ENCODE results near the gene ZNF512.

Gene ZNF512

DNA sequence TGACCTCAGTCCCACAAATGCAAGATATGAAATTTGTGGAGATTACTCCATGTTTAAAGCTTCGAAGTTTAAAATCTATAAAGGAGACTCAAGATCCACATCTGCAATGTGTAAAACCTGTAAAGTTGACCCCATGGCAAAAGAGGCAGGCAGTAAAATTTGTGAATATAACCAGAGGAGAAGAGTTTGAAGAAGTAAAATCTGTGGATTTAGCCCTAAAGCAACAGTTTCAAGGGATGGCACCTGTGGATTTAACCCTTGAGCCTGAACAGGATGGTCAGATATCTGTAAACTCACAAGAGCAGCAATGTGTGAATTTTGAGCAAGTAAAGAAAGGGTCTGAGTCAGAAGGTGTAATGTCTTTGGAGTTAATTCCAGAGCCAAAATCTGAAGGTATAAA is 11.2 kb upstream of the ZNF512 start:
- DNase-seq (ENCODE audit: low read depth) = no peak
- TF ChIP-seq, protein P1, sequence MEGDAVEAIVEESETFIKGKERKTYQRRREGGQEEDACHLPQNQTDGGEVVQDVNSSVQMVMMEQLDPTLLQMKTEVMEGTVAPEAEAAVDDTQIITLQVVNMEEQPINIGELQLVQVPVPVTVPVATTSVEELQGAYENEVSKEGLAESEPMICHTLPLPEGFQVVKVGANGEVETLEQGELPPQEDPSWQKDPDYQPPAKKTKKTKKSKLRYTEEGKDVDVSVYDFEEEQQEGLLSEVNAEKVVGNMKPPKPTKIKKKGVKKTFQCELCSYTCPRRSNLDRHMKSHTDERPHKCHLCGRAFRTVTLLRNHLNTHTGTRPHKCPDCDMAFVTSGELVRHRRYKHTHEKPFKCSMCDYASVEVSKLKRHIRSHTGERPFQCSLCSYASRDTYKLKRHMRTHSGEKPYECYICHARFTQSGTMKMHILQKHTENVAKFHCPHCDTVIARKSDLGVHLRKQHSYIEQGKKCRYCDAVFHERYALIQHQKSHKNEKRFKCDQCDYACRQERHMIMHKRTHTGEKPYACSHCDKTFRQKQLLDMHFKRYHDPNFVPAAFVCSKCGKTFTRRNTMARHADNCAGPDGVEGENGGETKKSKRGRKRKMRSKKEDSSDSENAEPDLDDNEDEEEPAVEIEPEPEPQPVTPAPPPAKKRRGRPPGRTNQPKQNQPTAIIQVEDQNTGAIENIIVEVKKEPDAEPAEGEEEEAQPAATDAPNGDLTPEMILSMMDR (IDR thresholded peaks at IDR 0.05; ENCODE audit: insufficient read depth, low read depth, low read length, missing control alignments) = no peak
- no peak overlapping the region for H3K4me3 ChIP-seq (ENCODE audit: low read length)

DNA sequence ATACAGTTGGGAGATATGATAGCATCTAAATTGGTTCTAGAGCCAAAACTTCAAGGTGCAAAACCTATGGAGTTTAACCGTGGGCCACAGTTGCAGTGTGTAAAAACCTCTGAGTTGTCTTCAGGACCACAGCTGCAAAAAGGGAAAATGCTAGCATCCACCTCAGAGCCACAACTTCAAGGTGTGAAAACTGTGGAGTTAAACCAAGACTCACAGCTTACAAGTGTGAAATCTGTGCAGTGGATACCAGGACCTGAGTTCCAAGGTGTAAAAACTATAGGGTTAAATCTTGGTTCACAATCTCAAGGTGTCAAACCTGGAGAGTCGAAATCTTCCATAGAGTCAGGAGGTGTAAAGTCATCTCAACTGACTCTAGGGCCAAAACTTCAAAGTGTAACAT is 10.4 kb upstream of the ZNF512 start:
- TF ChIP-seq, protein P1 (IDR thresholded peaks at IDR 0.05; ENCODE audit: insufficient read depth, low read depth, low read length, missing control alignments) = no peak
- no peak for DNase-seq (ENCODE audit: low read depth)

DNA sequence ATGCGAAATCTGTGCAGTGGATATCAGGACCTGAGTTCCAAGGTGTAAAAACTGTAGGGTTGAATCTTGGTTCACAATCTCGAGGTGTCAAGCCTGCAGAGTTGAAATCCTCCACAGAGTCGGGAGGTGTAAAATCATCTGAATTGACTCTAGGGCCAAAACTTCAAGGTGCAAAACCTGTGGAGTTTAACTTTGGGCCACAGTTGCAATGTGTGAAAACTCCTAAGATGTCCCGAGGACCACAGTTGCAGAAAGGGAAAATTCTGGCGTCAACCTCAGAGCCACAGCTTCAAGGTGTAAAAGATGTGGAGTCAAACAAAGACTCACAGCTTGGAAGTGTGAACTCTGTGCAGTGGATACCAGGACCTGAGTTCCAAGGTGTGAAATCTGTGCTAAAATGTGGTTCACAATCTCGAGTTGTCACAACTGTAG is 9.8 kb upstream of the ZNF512 start:
- DNase-seq (ENCODE audit: low read depth) = no peak
- H3K4me3 ChIP-seq (ENCODE audit: low read length) = no peak overlapping the region
- TF ChIP-seq, protein P1 (IDR thresholded peaks at IDR 0.05; ENCODE audit: insufficient read depth, low read depth, low read length, missing control alignments) = no peak

More for the DNA sequence above, 10.4 kb upstream of the ZNF512 start:
- H3K4me3 ChIP-seq (ENCODE audit: low read length) = no peak overlapping the region

DNA sequence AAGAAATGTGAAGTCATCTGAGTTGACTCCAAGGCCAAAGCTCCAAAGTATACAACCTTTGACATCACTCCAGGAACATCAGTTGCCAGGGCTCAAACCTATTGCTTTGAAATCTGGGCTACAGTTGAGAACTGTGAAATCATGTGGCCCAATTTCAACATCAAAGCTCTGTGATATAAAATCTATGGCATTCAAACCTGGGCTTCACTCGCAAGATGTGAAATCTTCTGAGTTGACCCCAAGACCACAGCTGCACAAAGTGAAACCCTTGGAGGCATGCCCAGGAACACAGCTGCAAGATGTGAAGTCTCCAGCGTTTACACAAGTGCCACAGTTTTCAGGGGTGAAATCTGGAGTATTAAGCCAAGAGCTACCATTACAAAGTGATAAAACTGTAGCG is 9.4 kb upstream of the ZNF512 start:
- DNase-seq (ENCODE audit: low read depth) = no peak
- H3K4me3 ChIP-seq (ENCODE audit: low read length) = no peak overlapping the region
- TF ChIP-seq, protein P1 (IDR thresholded peaks at IDR 0.05; ENCODE audit: insufficient read depth, low read depth, low read length, missing control alignments) = no peak

DNA sequence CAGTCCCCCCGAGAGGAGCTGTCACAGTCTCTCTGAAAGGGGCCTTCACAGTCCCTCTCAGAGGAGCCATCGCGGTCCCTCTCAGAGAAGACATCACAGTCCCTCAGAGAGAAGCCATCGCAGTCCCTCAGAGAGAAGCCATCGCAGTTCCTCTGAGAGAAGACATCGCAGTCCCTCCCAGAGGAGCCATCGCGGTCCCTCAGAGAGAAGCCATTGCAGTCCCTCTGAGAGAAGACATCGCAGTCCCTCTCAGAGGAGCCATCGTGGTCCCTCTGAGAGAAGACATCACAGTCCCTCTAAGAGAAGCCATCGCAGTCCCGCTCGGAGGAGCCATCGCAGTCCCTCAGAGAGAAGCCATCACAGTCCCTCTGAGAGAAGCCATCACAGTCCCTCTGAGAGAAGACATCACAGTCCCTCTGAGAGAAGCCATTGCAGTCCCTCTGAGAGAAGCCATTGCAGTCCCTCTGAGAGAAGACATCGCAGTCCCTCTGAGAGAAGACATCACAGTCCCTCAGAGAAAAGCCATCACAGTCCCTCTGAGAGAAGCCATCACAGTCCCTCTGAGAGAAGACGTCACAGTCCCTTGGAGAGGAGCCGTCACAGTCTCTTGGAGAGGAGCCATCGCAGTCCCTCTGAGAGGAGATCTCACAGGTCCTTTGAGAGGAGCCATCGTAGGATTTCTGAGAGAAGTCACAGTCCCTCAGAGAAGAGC is 1.3 kb upstream of the ZNF512 start:
- DNase-seq (ENCODE audit: low read depth) = no peak
- H3K4me3 ChIP-seq (ENCODE audit: low read length) = no peak overlapping the region
- TF ChIP-seq, protein P1 (IDR thresholded peaks at IDR 0.05; ENCODE audit: insufficient read depth, low read depth, low read length, missing control alignments) = no peak

DNA sequence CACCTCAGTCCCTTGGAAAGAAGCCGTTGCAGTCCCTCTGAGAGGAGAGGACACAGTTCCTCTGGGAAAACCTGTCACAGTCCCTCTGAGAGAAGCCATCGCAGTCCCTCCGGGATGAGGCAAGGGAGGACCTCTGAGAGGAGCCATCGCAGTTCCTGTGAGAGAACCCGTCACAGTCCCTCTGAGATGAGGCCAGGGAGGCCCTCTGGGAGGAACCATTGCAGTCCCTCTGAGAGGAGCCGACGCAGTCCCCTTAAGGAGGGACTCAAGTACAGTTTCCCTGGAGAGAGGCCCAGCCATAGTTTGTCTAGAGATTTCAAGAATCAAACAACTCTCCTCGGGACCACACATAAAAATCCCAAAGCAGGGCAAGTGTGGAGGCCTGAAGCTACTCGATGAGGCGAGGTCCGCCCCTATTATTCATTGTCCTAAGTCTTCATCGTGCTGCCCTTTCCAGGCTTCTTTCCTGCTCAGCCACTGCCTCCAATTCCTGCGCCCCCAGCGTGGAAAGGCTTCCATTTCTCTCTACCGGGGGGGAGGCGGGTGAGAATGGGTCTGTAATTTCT is 630 bp upstream of the ZNF512 start:
- peak overlapping the region; percentile 90 for H3K4me3 ChIP-seq (ENCODE audit: low read length)
- TF ChIP-seq, protein P1 (IDR thresholded peaks at IDR 0.05; ENCODE audit: insufficient read depth, low read depth, low read length, missing control alignments) = no peak

More for the DNA sequence above, 630 bp upstream of the ZNF512 start:
- DNase-seq (ENCODE audit: low read depth) = no peak

All from epithelial cell of esophagus (primary cell).